Measurements from ENCODE around the gene FN1.

DNA sequence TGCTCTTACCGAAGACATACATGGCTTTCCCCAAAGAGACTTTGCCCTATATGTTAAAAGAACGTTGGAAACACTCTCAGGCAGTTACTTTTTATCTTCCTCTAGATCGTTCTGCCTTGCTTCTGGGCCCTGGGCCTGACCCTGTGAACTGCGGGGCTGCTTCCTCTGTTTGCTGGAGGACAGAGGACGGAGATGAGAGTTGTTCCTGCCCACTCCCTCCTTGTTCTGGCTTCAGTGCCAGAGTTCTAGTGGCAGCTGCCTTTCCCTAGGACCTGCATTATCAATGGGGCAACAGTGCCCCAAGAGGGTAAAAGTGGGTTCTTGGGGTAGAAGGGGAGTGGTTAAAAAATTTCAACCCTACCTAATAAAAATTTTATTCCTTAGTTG lies 6.5 kb upstream of the FN1 start:
- TF ChIP-seq, protein P1, sequence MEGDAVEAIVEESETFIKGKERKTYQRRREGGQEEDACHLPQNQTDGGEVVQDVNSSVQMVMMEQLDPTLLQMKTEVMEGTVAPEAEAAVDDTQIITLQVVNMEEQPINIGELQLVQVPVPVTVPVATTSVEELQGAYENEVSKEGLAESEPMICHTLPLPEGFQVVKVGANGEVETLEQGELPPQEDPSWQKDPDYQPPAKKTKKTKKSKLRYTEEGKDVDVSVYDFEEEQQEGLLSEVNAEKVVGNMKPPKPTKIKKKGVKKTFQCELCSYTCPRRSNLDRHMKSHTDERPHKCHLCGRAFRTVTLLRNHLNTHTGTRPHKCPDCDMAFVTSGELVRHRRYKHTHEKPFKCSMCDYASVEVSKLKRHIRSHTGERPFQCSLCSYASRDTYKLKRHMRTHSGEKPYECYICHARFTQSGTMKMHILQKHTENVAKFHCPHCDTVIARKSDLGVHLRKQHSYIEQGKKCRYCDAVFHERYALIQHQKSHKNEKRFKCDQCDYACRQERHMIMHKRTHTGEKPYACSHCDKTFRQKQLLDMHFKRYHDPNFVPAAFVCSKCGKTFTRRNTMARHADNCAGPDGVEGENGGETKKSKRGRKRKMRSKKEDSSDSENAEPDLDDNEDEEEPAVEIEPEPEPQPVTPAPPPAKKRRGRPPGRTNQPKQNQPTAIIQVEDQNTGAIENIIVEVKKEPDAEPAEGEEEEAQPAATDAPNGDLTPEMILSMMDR (IDR thresholded peaks at IDR 0.05) = no peak
- no peak for TF ChIP-seq POLR2A (IDR thresholded peaks at IDR 0.05)
- TF ChIP-seq EP300 (IDR thresholded peaks at IDR 0.05) = no peak
